Bronchial epithelial cell (primary cell): Measurements from ENCODE around the gene MYO6. TPM values are rescaled to one million over a fixed set of nuclear protein-coding genes. Genes with fewer than 3 reads are reported as not detected.

ENCODE experiments used
- DNase-seq: peaks from one replicate; pipeline ENCODE4 v3.0.0-alpha.2; 2010; ENCODE audit warnings: low read depth
- FAIRE-seq: peaks from 2 replicates; lab custom pipeline; 2011; peaks lifted over from hg19 to GRCh38; lab: Jason Lieb, UNC
- H3K27me3 ChIP-seq: 2 replicates; pipeline ENCODE4 v1.5.1; 2011; ENCODE audit warnings: low read length; ENCODE audit not compliant: control insufficient read depth, insufficient read depth
- H3K36me3 ChIP-seq: 2 replicates; pipeline ENCODE4 v1.5.1; 2011; ENCODE audit warnings: low read length; ENCODE audit not compliant: control insufficient read depth, insufficient read depth
- H3K4me3 ChIP-seq: 2 replicates; pipeline ENCODE4 v1.5.1; 2011; ENCODE audit warnings: mild to moderate bottlenecking, low read depth, low read length, control low read depth
- total RNA-seq: library from RNA; depleted of rRNA; stranded (reverse); fragments of >200 nt; gene quantifications from 2 replicates; pipeline ENCODE4 v1.2.1, GENCODE V29; 2014
- TF ChIP-seq, protein P1 (sequence below): IDR thresholded peaks from 2 replicates; pipeline ENCODE4 v1.5.1; 2011; ENCODE audit warnings: mild to moderate bottlenecking, moderate library complexity, low read length, control low read depth, inconsistent platforms; ENCODE audit not compliant: insufficient read depth, severe bottlenecking

The MYO6 gene
- total RNA-seq, 1 donor from 2014 or later: 13.7 TPM

- FAIRE-seq (no peak), DNase-seq (no peak)
- Histone ChIP-seq H3K4me3 (no peak overlapping the region), H3K36me3 (no peaks in the 10 kb centered on the region), H3K27me3 (no peaks in the 10 kb centered on the region)
- TF ChIP-seq, protein P1, sequence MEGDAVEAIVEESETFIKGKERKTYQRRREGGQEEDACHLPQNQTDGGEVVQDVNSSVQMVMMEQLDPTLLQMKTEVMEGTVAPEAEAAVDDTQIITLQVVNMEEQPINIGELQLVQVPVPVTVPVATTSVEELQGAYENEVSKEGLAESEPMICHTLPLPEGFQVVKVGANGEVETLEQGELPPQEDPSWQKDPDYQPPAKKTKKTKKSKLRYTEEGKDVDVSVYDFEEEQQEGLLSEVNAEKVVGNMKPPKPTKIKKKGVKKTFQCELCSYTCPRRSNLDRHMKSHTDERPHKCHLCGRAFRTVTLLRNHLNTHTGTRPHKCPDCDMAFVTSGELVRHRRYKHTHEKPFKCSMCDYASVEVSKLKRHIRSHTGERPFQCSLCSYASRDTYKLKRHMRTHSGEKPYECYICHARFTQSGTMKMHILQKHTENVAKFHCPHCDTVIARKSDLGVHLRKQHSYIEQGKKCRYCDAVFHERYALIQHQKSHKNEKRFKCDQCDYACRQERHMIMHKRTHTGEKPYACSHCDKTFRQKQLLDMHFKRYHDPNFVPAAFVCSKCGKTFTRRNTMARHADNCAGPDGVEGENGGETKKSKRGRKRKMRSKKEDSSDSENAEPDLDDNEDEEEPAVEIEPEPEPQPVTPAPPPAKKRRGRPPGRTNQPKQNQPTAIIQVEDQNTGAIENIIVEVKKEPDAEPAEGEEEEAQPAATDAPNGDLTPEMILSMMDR: no peak
These were observed 187.6 kb downstream of the MYO6 start for GRCh38 chr6:75936682-75937081.

DNA sequence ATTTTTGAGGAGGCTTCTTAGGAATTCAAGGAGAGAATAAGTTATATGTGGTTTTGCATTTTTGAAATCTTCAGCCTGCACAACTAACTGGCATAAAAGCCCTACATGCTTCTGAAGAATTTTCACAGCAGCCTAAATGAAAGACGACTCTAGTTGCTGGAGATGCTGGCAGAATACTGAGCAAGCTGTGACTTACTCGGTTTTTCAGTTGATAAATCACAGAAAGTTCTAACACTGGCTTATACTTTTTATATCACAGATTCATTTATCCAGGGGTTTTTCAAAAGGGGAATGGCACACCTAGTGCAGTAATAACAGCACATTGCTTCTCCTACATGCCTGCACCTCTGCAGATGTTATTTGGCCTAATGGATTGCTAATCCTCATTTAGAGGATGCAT is 188.8 kb downstream of the MYO6 start:
- TF ChIP-seq, protein P1: no peak
- FAIRE-seq (no peak), DNase-seq (no peak)
- H3K4me3 ChIP-seq: no peak overlapping the region
- H3K27me3 ChIP-seq: no peaks in the 10 kb centered on the region
- no peaks in the 10 kb centered on the region for H3K36me3 ChIP-seq

GRCh38 chr6:75940564-75940963 is 191.5 kb downstream of the MYO6 start:
- Histone ChIP-seq H3K4me3 (no peak overlapping the region), H3K36me3 (no peaks in the 10 kb centered on the region), H3K27me3 (no peaks in the 10 kb centered on the region)
- no peak for DNase-seq
- TF ChIP-seq, protein P1: no peak
- no peak for FAIRE-seq

GRCh38 chr6:75941509-75941908 is 192.5 kb downstream of the MYO6 start:
- FAIRE-seq (no peak), DNase-seq (no peak)
- Histone ChIP-seq H3K36me3 (no peaks in the 10 kb centered on the region), H3K4me3 (no peak overlapping the region), H3K27me3 (no peaks in the 10 kb centered on the region)
- TF ChIP-seq, protein P1: no peak

GRCh38 chr6:75943381-75943780 is 194.3 kb downstream of the MYO6 start:
- H3K4me3 ChIP-seq: no peak overlapping the region
- TF ChIP-seq, protein P1: no peak
- H3K36me3 ChIP-seq: no peaks in the 10 kb centered on the region
- FAIRE-seq (no peak), DNase-seq (no peak)
- no peaks in the 10 kb centered on the region for H3K27me3 ChIP-seq

- Histone ChIP-seq H3K4me3 (no peak overlapping the region), H3K36me3 (no peaks in the 10 kb centered on the region), H3K27me3 (no peaks in the 10 kb centered on the region)
- TF ChIP-seq, protein P1: no peak
- FAIRE-seq: no peak
- DNase-seq: no peak
These were observed 197.2 kb downstream of the MYO6 start for GRCh38 chr6:75946146-75946831.
